Measurements from ENCODE around the gene IFNA4.
"Not testable (repeated sequence)": the region's sequence is repeated elsewhere in the genome, so short reads cannot be mapped to it uniquely, and the experiment has no call there.

The IFNA4 gene

DNA sequence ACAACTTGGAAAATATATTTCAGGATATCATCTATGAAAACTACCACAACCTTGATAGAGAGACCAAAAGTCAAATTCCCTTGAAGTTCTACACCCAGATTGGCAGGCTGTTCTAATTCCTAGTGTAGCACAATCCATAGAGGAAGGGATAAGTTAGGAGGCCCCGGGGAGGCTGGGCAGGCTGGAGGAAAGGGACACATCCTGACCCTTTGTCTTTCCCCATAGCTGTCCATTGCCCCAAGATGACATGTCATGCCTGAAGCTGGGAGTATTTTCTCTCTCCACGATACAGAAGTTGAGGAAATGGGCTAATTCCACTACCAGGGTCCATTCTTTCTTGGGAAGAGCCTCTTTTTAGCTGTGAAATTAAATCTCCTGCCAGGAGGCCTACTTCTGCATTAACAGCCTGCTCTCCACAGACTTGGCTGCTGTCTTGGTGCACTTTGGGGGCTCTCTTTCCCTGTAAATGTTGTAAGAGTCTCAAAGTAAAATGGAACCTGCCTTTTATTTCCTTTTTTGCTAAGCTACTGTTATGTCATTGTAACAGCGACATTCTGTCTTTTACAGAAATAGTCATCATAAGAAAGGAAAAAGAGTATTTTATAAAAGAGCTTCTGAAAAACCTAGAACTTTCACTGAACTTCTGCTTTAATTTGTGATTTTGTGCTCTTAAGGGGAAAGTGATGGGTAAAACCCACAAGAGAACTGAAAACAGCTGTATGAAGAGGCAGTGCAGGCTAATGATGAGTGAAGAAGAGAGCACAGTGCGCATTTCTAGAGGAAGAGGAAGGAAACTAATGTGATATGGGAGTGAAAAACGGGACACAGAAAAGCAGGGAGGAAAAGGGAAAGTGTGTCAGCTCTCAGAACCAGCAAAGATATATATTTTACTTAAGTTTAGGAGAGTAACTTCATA, 26.3 kb upstream of the IFNA4 start:
- TF ChIP-seq CTCF (IDR thresholded peaks at IDR 0.05; ENCODE audit: control extremely low read depth, extremely low read depth, low read depth, missing control alignments) = peak; percentile 60
- peak; percentile 18 for DNase-seq (ENCODE audit: extremely low spot score)
- CTCF ChIA-PET = interaction anchor here (0.6 to 1.7 kb wide), 12 partner anchors 15 to 581 kb away, joined by 3 to 6 read pairs (median 3); partner anchors contain the start of gene IFNA17
- POLR2A ChIA-PET = not testable (repeated sequence)

DNA sequence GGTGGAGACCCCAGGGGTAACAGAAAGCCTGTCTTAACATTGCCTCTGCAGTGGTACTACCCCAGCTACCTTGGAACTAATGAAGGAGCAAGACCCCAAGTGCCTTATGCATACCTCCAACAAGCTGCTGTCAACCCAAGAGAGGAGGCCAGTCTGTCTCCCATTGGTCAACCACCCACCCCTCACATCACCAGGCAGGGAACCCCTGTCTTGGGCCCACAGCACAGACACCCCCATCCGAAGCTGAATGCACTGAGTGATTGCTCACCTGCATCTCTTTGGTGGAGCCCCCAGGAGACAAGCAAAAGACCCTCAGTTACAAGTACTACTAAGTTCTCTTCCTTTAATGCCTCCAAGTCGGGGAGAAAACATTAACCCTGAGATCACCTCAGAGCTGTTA, 24.8 kb upstream of the IFNA4 start:
- DNase-seq (ENCODE audit: extremely low spot score); POLR2A ChIA-PET: not testable (repeated sequence)
- CTCF ChIA-PET = interaction anchor here (1.2 to 1.7 kb wide), 3 partner anchors 117 to 576 kb away, joined by 3 to 6 read pairs (median 4); no protein-coding TSS in a partner anchor

DNA sequence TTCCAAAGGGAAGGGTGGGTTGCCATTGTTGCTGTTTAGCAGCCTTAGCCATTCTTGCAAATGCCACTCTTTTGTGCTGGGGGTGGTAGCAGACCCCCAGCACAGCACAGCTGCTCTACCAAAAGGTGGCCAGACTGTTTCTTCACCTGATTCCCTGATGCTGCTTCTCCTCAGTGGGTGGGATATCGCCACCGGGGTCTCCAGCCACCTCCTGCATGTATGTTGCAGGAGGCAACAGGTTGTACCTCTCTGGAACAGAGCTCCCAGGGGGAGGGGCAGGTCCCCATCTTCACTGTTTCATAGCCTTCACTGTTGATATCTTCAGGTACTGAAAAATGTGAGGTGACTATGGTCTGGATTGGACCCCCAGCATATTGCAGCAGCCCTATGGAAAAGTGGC, 23.4 kb upstream of the IFNA4 start:
- POLR2A ChIA-PET; DNase-seq (ENCODE audit: extremely low spot score): not testable (repeated sequence)
- CTCF ChIA-PET = interaction anchor here (1.7 to 2.6 kb wide), 2 partner anchors 16 to 577 kb away, joined by 7 to 9 read pairs; no protein-coding TSS in a partner anchor

- DNase-seq (ENCODE audit: extremely low spot score) = no peak
- POLR2A ChIA-PET = no interaction called here
- CTCF ChIA-PET = interaction anchor here (0.9 to 2.6 kb wide), 3 partner anchors 15 to 578 kb away, joined by 3 to 9 read pairs (median 7); no protein-coding TSS in a partner anchor
- no peak for TF ChIP-seq CTCF (IDR thresholded peaks at IDR 0.05; ENCODE audit: control extremely low read depth, extremely low read depth, low read depth, missing control alignments)
These were observed 22.9 kb upstream of the IFNA4 start for GRCh38 chr9:21210311-21210710.

- CTCF ChIA-PET = interaction anchor here (1.5 kb wide), 1 partner anchor 12 kb away, joined by 5 read pairs; no protein-coding TSS in a partner anchor
- DNase-seq (ENCODE audit: extremely low spot score); POLR2A ChIA-PET: not testable (repeated sequence)
These were observed 19.7 kb upstream of the IFNA4 start, which contains the start of gene IFNA10 for GRCh38 chr9:21207043-21207442. Gene IFNA10, minus strand, starts transcription at chr9:21207143. Its CDS starts 46 bp downstream, at chr9:21207097.

- DNase-seq (ENCODE audit: extremely low spot score) = no peak
- ChIA-PET CTCF (no interaction called here), POLR2A (no interaction called here)
- no peak for TF ChIP-seq CTCF (IDR thresholded peaks at IDR 0.05; ENCODE audit: control extremely low read depth, extremely low read depth, low read depth, missing control alignments)
These were observed 17.8 kb upstream of the IFNA4 start for GRCh38 chr9:21205204-21205603.

- POLR2A ChIA-PET; DNase-seq (ENCODE audit: extremely low spot score): not testable (repeated sequence)
- CTCF ChIA-PET = interaction anchor here (1.0 kb wide), 1 partner anchor 587 kb away, joined by 3 read pairs; no protein-coding TSS in a partner anchor
These were observed 14.7 kb upstream of the IFNA4 start, which contains the start of gene IFNA7 for GRCh38 chr9:21202105-21202504. Gene IFNA7, minus strand, starts transcription at chr9:21202205. Its CDS starts 40 bp downstream, at chr9:21202165.

GRCh38 chr9:21194867-21195776, 7.7 kb upstream of the IFNA4 start:
- CTCF ChIA-PET = interaction anchor here (0.7 to 2.2 kb wide), 26 partner anchors 10 to 1017 kb away, joined by 3 to 31 read pairs (median 4); partner anchors contain the start of gene IFNA16
- DNase-seq (ENCODE audit: extremely low spot score); POLR2A ChIA-PET: not testable (repeated sequence)
- TF ChIP-seq CTCF (IDR thresholded peaks at IDR 0.05; ENCODE audit: control extremely low read depth, extremely low read depth, low read depth, missing control alignments) = peak; percentile 79
